PC-3 (cell line): ENCODE measurements around the gene LSM2. TPM values are rescaled to one million over a fixed set of nuclear protein-coding genes. Genes with fewer than 3 reads are reported as not detected.

Source experiments
- ATAC-seq: fragments of 200-7000 bp; cut with Tn5 transposase; 2 replicates; pipeline ENCODE4 v1.9.1; 2020; ENCODE audit warnings: mild to moderate bottlenecking, moderate library complexity
- BruUV-seq: library from RNA; stranded (reverse); fragments of 400-500 nt; replicated peaks from 2 replicates; lab custom pipeline; 2021; lab: Mats Ljungman, UMichigan
- CTCF ChIA-PET: fragments of 300-600 bp; sonication (Branson Sonifier 250); formaldehyde crosslinking; loops from one replicate; lab custom pipeline; 2022; ENCODE audit warnings: antibody characterized with exemption; lab: Charles Lee
- POLR2A ChIA-PET: fragments of 300-600 bp; sonication (Branson Sonifier 250); formaldehyde crosslinking; loops from one replicate; lab custom pipeline; 2022; ENCODE audit warnings: antibody characterized with exemption; ENCODE audit not compliant: unreplicated experiment; lab: Charles Lee
- DNase-seq: peaks from one replicate; pipeline ENCODE4 v3.0.0-alpha.2; 2015
- H2AFZ ChIP-seq: fragments of 300-600 bp; sonication (generic); 2 replicates; pipeline ENCODE4 v1.6.0; 2016; ENCODE audit warnings: antibody characterized with exemption, low read length
- H3F3A ChIP-seq: fragments of 300-600 bp; sonication (generic); one replicate; pipeline ENCODE4 v1.6.0; 2017; ENCODE audit warnings: antibody characterized with exemption, low read length, control low read depth, mild to moderate bottlenecking; ENCODE audit not compliant: unreplicated experiment
- H3K27ac ChIP-seq: fragments of 300-600 bp; sonication (generic); 2 replicates; pipeline ENCODE4 v1.5.1; 2016; ENCODE audit warnings: mild to moderate bottlenecking, low read length
- H3K27me3 ChIP-seq: fragments of 300-600 bp; sonication (generic); 2 replicates; pipeline ENCODE4 v1.6.1; 2016; ENCODE audit warnings: low read length, mixed read lengths
- H3K36me3 ChIP-seq: fragments of 300-600 bp; sonication (generic); 2 replicates; pipeline ENCODE4 v1.6.1; 2016; ENCODE audit warnings: low read depth, mixed run types, low read length, mixed read lengths
- H3K4me1 ChIP-seq: fragments of 300-600 bp; sonication (generic); 2 replicates; pipeline ENCODE4 v1.5.1; 2016; ENCODE audit warnings: low read length; ENCODE audit not compliant: insufficient read depth
- H3K4me2 ChIP-seq: fragments of 300-600 bp; sonication (generic); 2 replicates; pipeline ENCODE4 v1.6.0; 2016; ENCODE audit warnings: low read length
- H3K4me3 ChIP-seq: fragments of 300-600 bp; sonication (generic); 2 replicates; pipeline ENCODE4 v1.5.1; 2016; ENCODE audit warnings: mild to moderate bottlenecking, low read length, mixed read lengths
- H3K79me2 ChIP-seq: fragments of 300-600 bp; sonication (generic); 2 replicates; pipeline ENCODE4 v1.6.1; 2017; ENCODE audit warnings: low read length, mixed read lengths
- H3K9ac ChIP-seq: fragments of 300-600 bp; sonication (generic); 2 replicates; pipeline ENCODE4 v1.6.0; 2016; ENCODE audit warnings: mild to moderate bottlenecking, low read length
- H3K9me2 ChIP-seq: fragments of 300-600 bp; sonication (generic); replicated peaks from 2 replicates; pipeline ENCODE4 v1.6.1; 2016; ENCODE audit warnings: mixed run types, low read length, mixed read lengths
- H3K9me3 ChIP-seq: fragments of 300-600 bp; sonication (generic); 2 replicates; pipeline ENCODE4 v1.6.1; 2016; ENCODE audit warnings: low read length, mixed read lengths
- H4K20me1 ChIP-seq: fragments of 300-600 bp; sonication (generic); 2 replicates; pipeline ENCODE4 v1.6.1; 2016; ENCODE audit warnings: low read length, mixed read lengths
- EZH2 ChIP-seq: fragments of 300-600 bp; sonication (generic); IDR thresholded peaks from one replicate; pipeline ENCODE4 v1.6.1; 2017; ENCODE audit warnings: antibody characterized with exemption, mild to moderate bottlenecking, low read length; ENCODE audit not compliant: unreplicated experiment
- EZH2phosphoT487 ChIP-seq: fragments of 300-600 bp; sonication (generic); IDR thresholded peaks from 2 replicates; pipeline ENCODE4 v1.6.1; 2018; ENCODE audit warnings: mild to moderate bottlenecking, antibody characterized with exemption, low read length, borderline replicate concordance
- intact Hi-C: fragments of 100-400 bp; cut with micrococcal nuclease; formaldehyde crosslinking; loops from 2 replicates; pipeline ENCODE4 v1.9.0; 2023
- total RNA-seq: library from RNA; depleted of rRNA; stranded (reverse); fragments of >200 nt; gene quantifications from 2 replicates; pipeline ENCODE4 v1.2.3, GENCODE V29; 2014
- TF ChIP-seq, protein P1 (sequence below): fragments of 300-600 bp; sonication (generic); conservative IDR thresholded peaks from 2 replicates; pipeline ENCODE4 v1.5.1; 2017; ENCODE audit warnings: antibody characterized with exemption, low read depth, mild to moderate bottlenecking, low read length

Gene LSM2
- total RNA-seq, 1 experiment from 2014 or later: 143 TPM

DNA sequence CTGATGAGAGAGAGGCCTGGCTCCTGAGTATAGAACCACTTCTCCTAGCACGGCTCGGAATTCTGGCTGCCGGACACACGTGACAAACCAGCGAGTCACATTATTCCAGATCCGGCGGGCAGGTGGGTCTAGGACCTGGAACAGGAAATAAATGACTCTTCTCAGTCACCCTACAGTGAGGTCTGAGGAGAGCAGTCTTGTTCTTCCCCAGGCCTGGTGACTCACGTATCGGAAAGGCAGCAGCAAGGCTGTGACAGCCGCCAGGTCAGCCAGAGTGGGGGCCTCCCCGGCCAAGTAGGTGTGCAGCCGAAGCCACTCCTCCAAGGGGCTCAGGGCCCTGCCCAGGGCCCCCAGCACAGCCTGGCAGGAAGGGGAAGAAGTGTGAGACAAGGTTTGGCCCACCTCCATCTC lies 14.0 kb downstream of the LSM2 start:
- Histone ChIP-seq H3K36me3 (peaks cover 20% of the 10 kb centered on the region; the same call in 1 of the 2 replicates), H3K9ac (peak overlapping the region; percentile 77), H3K27me3 (no peaks in the 10 kb centered on the region), H3K9me3 (no peaks in the 10 kb centered on the region), H3K9me2 (no peaks in the 10 kb centered on the region), H3K4me1 (peaks cover 24% of the 10 kb centered on the region), H3K4me3 (peak overlapping the region; percentile 87), H2AFZ (no peak overlapping the region), H4K20me1 (no peaks in the 10 kb centered on the region), H3F3A (no peaks in the 10 kb centered on the region), H3K4me2 (peak overlapping the region; percentile 95), H3K79me2 (peaks cover 56% of the 10 kb centered on the region), H3K27ac (peak overlapping the region; percentile 80)
- TF ChIP-seq EZH2: no peak
- no peak for TF ChIP-seq EZH2phosphoT487
- TF ChIP-seq, protein P1, sequence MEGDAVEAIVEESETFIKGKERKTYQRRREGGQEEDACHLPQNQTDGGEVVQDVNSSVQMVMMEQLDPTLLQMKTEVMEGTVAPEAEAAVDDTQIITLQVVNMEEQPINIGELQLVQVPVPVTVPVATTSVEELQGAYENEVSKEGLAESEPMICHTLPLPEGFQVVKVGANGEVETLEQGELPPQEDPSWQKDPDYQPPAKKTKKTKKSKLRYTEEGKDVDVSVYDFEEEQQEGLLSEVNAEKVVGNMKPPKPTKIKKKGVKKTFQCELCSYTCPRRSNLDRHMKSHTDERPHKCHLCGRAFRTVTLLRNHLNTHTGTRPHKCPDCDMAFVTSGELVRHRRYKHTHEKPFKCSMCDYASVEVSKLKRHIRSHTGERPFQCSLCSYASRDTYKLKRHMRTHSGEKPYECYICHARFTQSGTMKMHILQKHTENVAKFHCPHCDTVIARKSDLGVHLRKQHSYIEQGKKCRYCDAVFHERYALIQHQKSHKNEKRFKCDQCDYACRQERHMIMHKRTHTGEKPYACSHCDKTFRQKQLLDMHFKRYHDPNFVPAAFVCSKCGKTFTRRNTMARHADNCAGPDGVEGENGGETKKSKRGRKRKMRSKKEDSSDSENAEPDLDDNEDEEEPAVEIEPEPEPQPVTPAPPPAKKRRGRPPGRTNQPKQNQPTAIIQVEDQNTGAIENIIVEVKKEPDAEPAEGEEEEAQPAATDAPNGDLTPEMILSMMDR: no peak
- intact Hi-C loops: no loop called here
- CTCF ChIA-PET: no interaction called here
- peak; percentile 96 for DNase-seq
- ATAC-seq: peak; percentile 76
- POLR2A ChIA-PET: no interaction called here
- BruUV-seq: no TSS peak

DNA sequence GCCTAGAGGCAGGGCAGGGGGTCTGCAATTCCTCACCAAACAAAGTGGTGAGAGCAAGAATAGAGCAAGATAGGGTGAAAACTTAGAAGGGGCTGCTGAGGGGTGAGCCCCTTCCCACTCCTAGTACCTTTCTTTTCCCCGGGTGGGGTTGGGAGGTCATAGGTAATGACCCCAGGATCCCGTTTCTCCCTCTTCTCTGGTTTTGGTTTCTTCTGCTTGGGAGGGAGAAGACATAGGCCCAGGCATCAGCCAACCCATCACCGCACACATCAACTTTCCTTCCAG lies 14.7 kb downstream of the LSM2 start:
- peaks cover 20% of the 10 kb centered on the region; the same call in 1 of the 2 replicates for H3K36me3 ChIP-seq
- no TSS peak for BruUV-seq
- no peaks in the 10 kb centered on the region for H3K27me3 ChIP-seq
- ChIA-PET POLR2A (interaction anchor here (0.7 to 1.5 kb wide), 2 partner anchors 36 to 62 kb away, joined by 3 to 6 read pairs; partner anchors contain the start of gene HSPA1B), CTCF (no interaction called here)
- peak overlapping the region; percentile 80 for H3K27ac ChIP-seq
- peak overlapping the region; percentile 87 for H3K4me3 ChIP-seq
- H3K4me2 ChIP-seq: peak overlapping the region; percentile 95
- intact Hi-C loops: no loop called here
- no peaks in the 10 kb centered on the region for H4K20me1 ChIP-seq
- TF ChIP-seq, protein P1: no peak
- TF ChIP-seq EZH2 (no peak), EZH2phosphoT487 (no peak)
- no peak overlapping the region for H2AFZ ChIP-seq
- H3K4me1 ChIP-seq: peaks cover 24% of the 10 kb centered on the region
- no peak for DNase-seq
- no peak for ATAC-seq
- H3F3A ChIP-seq: no peaks in the 10 kb centered on the region
- peaks cover 56% of the 10 kb centered on the region for H3K79me2 ChIP-seq
- H3K9me2 ChIP-seq: no peaks in the 10 kb centered on the region
- no peaks in the 10 kb centered on the region for H3K9me3 ChIP-seq
- H3K9ac ChIP-seq: peak overlapping the region; percentile 77

DNA sequence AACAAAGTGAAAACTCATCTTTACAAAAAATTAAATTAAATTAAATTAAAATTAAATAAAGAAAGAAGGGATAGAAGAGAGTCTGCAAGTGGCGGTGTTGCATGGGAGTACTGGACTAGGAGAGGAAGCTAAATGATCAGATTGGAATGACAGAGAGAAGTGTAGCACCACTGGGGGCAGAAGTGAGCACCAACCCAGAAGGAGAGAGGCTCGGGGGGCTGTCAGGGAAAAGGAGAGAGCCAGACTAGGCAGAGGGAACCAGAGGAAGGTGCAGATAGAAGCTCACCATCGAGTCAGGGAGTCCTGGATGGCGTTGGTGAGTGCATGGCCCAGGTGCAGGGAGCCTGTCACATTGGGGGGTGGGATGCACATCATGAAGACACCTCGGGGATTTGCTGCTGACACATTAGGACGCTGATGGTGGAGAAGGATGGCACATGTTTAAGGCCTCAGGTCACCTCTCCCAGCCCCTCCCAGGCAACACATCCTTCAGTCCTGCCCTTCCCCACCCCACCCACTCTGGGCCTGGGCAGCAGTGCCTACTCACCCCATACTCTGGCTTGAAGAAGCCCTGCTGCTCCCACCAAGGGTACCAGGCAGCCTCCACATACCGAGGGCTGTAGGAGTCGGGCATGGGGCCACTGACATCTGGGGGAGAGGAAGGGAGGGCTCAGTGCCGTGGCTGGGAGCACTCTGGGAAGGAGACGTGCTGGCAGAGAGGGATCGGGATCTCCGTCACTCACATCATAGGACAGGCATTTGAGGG lies 15.3 kb downstream of the LSM2 start:
- no peak for TF ChIP-seq EZH2
- TF ChIP-seq, protein P1: peak; percentile 62
- TF ChIP-seq EZH2phosphoT487: no peak
- DNase-seq (peak; percentile 53), ATAC-seq (no peak)
- BruUV-seq: no TSS peak
- Histone ChIP-seq H3K4me2 (peak overlapping the region; percentile 95), H3K79me2 (peaks cover 56% of the 10 kb centered on the region), H3F3A (no peaks in the 10 kb centered on the region), H3K9ac (no peak overlapping the region), H3K27me3 (no peaks in the 10 kb centered on the region), H3K27ac (no peak overlapping the region), H4K20me1 (no peaks in the 10 kb centered on the region), H2AFZ (no peak overlapping the region), H3K4me1 (peaks cover 24% of the 10 kb centered on the region), H3K9me3 (no peaks in the 10 kb centered on the region), H3K36me3 (peaks cover 20% of the 10 kb centered on the region; the same call in 1 of the 2 replicates), H3K4me3 (peak overlapping the region; percentile 87; the same call in 1 of the 2 replicates), H3K9me2 (no peaks in the 10 kb centered on the region)
- intact Hi-C loops: no loop called here
- ChIA-PET CTCF (interaction anchor here (0.5 to 1.0 kb wide), 4 partner anchors 15 to 390 kb away, joined by 3 to 5 read pairs (median 4); partner anchors contain the start of gene LSM2), POLR2A (interaction anchor here (0.7 to 1.5 kb wide), 3 partner anchors 24 to 61 kb away, joined by 3 to 6 read pairs (median 4); partner anchors contain the start of genes HSPA1A and HSPA1B)
